Muscle layer of duodenum (tissue), 2 donors: ENCODE data around the gene NR5A1.

Experiments
- H3K27ac ChIP-seq: one replicate; pipeline ENCODE4 v1.7.0; 2013; ENCODE audit warnings: mild to moderate bottlenecking, low read length
- H3K27me3 ChIP-seq: one replicate; pipeline ENCODE4 v1.7.0; 2013; ENCODE audit warnings: low read depth, mild to moderate bottlenecking, control low read depth, low read length
- H3K36me3 ChIP-seq, 2 donors: one replicate each; pipeline ENCODE4 v1.7.0; 2013; ENCODE audit warnings: low read length in 2 of 2, control low read depth in 1 of 2, mild to moderate bottlenecking in 1 of 2; ENCODE audit not compliant: insufficient read depth in 2 of 2, control insufficient read depth in 1 of 2
- H3K4me1 ChIP-seq, 2 donors: one replicate each; pipeline ENCODE4 v1.7.0; 2013; ENCODE audit warnings: low read length in 2 of 2, mild to moderate bottlenecking in 2 of 2, control low read depth in 1 of 2, moderate library complexity in 1 of 2; ENCODE audit not compliant: insufficient read depth in 2 of 2, control insufficient read depth in 1 of 2
- H3K4me3 ChIP-seq, 2 donors: one replicate each; pipeline ENCODE4 v1.7.0; 2013; ENCODE audit warnings: low read length in 2 of 2, low read depth in 1 of 2, mild to moderate bottlenecking in 1 of 2
- H3K9me3 ChIP-seq, 2 donors: one replicate each; pipeline ENCODE4 v1.7.0; 2013; ENCODE audit warnings: low read length in 2 of 2, control low read depth in 1 of 2, mild to moderate bottlenecking in 1 of 2; ENCODE audit not compliant: control insufficient read depth in 1 of 2
- donor health status: healthy.

NR5A1 gene

DNA sequence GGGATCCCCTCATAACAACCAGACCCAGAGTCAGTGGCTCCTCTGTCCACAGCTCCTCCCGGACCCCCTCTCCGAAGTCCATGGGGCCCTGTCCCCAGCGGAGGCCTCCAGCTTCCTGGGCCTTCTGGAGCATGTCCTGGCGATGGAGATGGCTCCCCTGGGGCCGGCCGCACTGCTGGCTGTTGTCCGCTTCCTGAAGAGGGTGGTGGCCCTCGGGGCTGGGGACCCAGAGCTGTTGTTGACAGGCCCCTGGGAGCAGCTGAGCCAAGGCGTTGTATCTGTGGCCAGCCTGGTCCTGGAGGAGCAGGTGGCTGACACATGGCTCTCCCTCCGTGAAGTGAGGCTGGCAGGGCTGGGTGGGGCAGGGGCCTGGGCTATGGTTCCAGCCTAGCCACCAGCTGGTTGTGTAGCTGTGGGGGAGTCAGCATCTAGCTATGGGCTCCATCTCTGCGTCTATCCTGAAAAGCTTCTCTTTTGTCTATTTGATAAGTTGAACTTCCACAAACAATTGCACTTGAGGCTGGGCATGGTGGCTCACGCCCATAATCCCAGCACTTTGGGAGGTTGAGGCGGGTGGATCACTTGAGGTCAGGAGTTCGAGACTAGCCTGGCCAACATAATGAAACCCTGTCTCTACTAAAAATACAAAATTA lies 52.3 kb downstream of the NR5A1 start:
- Histone ChIP-seq H3K9me3 (no peaks in the 10 kb centered on the region), H3K36me3 (no peaks in the 10 kb centered on the region), H3K27ac (no peak overlapping the region), H3K4me1 (peaks cover 0 to 26% of the 10 kb centered on the region in 2 donors), H3K27me3 (peaks cover 25% of the 10 kb centered on the region), H3K4me3 (no peak overlapping the region)

DNA sequence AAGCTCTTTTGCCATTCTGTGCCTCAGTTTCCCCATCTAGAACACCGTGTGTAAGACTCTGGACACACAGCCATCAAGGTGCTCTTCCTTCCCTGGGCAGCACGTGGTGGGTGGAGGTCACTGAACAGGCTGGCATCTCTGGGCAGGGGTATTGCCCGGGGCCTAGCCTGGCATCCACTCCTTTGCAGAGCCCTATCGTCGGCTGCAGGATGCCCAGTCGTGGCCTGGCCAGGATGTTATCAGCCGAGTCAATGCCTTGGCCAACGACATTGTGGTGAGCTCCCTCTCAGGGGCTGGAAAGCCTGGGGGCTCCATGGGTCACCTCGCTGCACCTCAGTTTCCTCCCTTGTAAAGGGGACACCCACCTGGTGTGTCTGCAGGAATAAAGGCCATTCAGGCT lies 52.9 kb downstream of the NR5A1 start:
- no peak overlapping the region for H3K4me3 ChIP-seq
- peaks cover 29% of the 10 kb centered on the region for H3K27me3 ChIP-seq
- H3K36me3 ChIP-seq: no peaks in the 10 kb centered on the region
- peaks cover 0 to 26% of the 10 kb centered on the region in 2 donors for H3K4me1 ChIP-seq
- H3K9me3 ChIP-seq: no peaks in the 10 kb centered on the region
- no peak overlapping the region for H3K27ac ChIP-seq

DNA sequence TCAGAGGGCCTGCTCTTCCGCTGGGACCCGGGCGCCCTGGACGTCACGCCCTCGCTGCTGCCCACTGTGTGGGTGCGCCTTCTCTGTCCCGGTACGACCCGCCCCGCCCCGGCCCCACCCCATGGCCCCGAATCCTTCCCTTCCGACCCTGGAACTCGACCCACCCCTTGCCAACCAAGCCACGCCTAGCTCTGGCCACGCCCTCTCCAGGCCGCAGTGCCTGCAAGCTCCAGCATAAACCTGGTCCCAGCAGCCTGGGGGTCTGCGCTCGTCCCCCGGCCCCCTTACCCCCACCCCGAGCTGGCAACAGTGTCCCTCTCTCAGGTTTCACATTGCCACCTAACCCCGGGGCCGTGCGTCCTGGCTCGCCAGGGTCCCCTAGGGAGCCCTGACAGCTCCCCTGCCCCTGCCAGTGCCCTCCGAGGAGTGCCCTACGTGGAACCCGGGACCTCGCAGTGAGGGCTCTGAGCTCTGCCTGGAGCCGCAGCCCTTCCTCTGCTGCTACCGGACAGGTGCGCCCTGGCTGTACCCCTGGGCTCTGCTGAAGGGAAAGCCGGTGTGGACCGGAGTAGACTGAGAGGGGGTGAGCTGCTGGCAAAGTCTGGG lies 53.5 kb downstream of the NR5A1 start:
- no peaks in the 10 kb centered on the region for H3K9me3 ChIP-seq
- H3K4me1 ChIP-seq: peaks cover 0 to 26% of the 10 kb centered on the region in 2 donors
- H3K36me3 ChIP-seq: no peaks in the 10 kb centered on the region
- H3K27ac ChIP-seq: no peak overlapping the region
- peaks cover 29% of the 10 kb centered on the region for H3K27me3 ChIP-seq
- H3K4me3 ChIP-seq: no peak overlapping the region

DNA sequence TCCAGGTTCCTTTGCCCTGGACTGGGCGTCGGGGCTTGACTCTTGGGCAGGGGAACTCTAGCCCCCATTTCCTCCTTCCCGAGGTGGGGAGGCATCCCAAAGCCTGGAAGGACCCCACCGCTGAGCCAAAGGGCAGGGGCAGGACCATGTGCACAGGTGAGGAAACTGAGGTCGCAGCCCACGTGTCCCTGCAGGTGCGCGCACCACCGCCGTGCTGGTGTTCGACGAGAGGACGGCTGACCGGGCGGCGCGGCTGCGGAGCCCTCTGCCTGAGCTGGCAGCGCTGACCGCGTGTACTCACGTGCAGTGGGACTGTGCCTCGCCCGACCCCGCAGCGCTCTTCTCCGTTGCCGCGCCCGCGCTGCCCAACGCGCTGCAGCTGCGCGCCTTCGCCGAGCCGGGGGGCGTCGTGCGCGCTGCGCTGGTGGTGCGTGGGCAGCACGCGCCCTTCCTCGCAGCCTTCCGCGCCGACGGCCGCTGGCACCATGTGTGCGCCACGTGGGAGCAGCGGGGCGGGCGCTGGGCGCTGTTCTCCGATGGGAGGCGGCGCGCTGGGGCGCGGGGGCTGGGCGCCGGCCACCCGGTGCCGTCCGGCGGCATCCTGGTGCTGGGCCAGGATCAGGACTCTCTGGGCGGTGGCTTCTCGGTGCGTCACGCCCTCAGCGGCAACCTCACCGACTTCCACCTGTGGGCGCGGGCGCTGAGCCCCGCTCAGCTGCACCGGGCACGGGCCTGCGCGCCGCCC lies 54.2 kb downstream of the NR5A1 start:
- H3K4me3 ChIP-seq: no peak overlapping the region
- peaks cover 29% of the 10 kb centered on the region for H3K27me3 ChIP-seq
- H3K9me3 ChIP-seq: no peaks in the 10 kb centered on the region
- H3K36me3 ChIP-seq: no peaks in the 10 kb centered on the region
- H3K4me1 ChIP-seq: peaks cover 0 to 26% of the 10 kb centered on the region in 2 donors
- no peak overlapping the region for H3K27ac ChIP-seq

DNA sequence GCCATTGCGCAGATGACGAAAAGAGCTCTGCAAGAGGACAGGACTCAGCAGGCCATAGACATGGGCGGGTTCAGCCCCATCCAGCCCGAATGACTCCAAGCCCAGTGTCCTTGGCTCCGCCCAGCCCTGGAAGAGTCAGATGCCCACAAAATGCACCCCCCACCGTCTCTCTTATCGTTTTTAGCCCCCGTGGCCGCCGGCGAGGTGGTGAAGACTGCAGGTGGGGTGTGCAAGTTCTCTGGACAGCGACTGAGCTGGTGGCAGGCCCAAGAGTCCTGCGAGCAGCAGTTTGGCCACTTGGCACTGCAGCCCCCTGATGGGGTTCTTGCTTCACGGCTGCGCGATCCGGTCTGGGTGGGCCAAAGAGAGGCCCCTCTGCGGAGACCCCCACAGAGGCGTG lies 54.9 kb downstream of the NR5A1 start:
- H3K27me3 ChIP-seq: peaks cover 29% of the 10 kb centered on the region
- no peak overlapping the region for H3K4me3 ChIP-seq

DNA sequence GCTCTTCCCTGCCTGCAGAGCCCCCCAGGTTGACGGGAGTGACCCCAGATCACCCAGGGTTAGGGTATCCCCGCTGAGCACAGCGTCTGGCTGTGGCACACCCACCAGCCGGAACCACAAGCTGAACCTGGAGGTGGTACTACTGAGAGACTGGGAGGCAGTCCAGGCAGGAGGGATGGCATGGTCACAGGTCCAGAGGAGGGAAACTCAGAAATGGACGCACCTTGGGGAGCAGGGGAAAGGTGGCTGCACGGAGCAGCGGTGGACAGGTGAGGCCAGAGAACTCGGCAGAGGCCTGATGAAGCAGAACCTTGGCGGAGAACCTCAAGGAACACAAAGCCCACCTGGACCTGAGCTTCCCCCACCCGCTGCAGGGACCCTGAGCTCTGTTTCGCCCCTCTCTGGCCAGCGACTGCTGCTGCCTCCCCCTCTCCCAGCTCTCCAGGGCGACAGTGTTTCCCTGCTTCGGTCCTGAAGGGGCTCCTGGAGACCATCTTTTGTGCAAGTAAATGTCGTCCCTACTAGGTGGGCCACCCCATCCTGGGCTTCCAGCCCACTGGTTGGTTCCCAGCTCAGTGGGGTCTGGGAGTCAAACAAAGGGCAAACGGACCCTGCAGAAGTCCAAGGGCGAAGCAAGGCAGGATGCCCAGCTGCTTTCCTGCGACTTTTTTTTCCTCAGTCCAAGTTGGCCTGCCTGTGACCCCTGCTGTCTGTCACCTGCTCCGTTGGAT lies 56.1 kb downstream of the NR5A1 start:
- H3K36me3 ChIP-seq: no peaks in the 10 kb centered on the region
- peaks cover 29% of the 10 kb centered on the region for H3K27me3 ChIP-seq
- H3K4me3 ChIP-seq: peak overlapping the region in 1 of 2 donors; percentile 50
- no peaks in the 10 kb centered on the region for H3K9me3 ChIP-seq
- H3K27ac ChIP-seq: no peak overlapping the region
- H3K4me1 ChIP-seq: peaks cover 0 to 26% of the 10 kb centered on the region in 2 donors

More for the DNA sequence above, 54.9 kb downstream of the NR5A1 start:
- H3K27ac ChIP-seq: no peak overlapping the region
- H3K4me1 ChIP-seq: peaks cover 0 to 26% of the 10 kb centered on the region in 2 donors
- H3K9me3 ChIP-seq: no peaks in the 10 kb centered on the region
- no peaks in the 10 kb centered on the region for H3K36me3 ChIP-seq

DNA sequence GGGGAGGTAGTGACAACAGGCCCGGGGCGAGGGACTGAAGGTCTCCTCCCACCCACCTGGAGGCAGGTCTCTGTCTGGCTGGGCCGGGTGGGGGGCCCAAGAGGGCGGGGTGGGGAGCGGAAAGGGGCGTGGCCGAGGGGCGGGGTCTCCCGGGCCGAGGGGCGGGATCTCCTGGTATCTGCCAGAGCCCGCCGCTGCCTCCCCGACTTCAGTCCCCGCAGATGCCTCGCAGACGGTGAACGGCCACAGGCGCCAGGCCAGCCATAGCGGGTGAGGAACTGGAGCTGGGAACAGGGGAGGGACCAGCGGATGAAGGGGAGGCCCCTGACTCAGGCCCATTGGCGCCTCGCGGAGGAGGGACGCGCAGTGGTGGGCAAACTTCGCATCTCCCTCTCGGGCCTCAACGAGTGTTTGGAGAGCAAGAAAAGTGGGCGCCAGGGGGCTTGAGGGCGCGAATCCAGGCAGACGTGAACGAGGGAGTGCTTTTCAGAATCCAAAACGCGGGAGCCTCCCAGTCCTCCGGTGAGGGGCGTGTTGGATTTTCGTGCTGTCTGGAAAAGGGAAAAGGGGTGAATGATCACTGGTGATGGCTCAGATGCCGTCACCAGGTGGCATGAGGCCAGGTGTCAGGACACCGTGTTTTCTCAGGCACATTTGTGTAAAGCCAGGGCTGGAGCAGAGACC lies 56.8 kb downstream of the NR5A1 start, which contains the start of gene ADGRD2:
TSS of gene ADGRD2 (plus strand) at position 211 of the 684 bp plus-strand sequence. CDS start 1,216 bp downstream, outside the sequence.
- Histone ChIP-seq H3K4me3 (peak within 1 kb of the TSS in 1 of 2 donors; percentile 50), H3K27me3 (peaks cover 29% of the 10 kb centered on the region), H3K27ac (no peak within 1 kb of the TSS), H3K36me3 (no peaks in the 10 kb centered on the region), H3K4me1 (peaks cover 0 to 26% of the 10 kb centered on the region in 2 donors), H3K9me3 (no peaks in the 10 kb centered on the region)

DNA sequence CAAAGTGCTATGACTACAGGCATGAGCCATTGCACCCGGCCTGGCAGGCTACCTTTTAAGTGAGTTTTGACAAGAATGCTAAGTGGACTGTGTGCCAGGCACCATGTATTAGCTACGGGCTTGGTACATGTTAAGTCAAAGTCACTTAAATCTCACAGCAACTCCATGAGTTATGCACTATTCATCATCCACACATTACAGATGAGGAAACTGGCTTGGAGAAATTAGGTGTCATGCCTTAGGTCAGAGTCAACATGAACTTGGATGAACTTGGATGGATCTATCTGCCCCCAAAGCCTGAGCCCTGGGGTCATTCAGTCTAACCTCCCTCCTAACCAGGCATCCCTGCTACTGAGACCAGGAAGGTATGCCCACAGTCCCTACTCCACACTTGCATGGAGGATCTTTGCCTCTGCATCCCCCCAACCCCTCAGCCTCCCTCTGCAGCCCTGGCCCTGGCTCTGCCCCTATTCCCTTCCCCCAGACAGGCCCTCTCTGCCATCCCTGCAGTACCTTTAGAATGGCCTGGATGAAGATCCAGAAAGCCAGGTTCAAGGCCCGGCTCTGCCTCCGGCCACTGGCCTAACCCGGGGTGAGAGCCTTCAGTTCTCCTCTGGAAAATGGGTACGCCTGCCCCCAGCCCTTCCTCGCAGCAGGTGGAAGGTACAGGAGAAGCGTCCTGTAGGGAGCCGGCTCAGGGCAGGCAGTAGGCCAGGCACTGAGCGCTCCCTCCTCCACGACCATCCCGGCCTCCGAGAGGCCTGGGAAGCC lies 57.6 kb downstream of the NR5A1 start:
- Histone ChIP-seq H3K4me1 (peaks cover 0 to 26% of the 10 kb centered on the region in 2 donors), H3K36me3 (no peaks in the 10 kb centered on the region), H3K27me3 (peaks cover 29% of the 10 kb centered on the region), H3K27ac (no peak overlapping the region), H3K4me3 (no peak overlapping the region), H3K9me3 (no peaks in the 10 kb centered on the region)

DNA sequence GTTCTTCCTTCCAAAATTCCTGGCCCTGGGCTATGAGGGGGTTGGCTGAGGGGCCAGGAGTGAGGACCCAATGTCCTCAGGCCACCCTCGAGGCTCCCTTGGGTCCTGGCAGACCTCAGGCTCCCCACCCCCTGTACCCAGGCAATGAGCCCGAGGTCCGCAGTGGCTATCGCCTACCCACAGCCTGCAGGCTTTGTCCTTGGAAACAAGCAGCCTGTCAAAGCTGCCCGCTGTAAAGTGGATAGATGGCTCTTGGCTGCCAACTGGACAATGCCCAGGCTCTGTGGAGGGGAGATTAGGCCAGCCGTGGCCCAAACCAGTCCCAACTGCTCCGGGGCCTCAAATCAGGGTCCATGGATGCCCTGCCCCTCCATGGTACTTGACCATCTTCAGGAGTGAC lies 59.2 kb downstream of the NR5A1 start:
- Histone ChIP-seq H3K27ac (no peak overlapping the region), H3K27me3 (peaks cover 29% of the 10 kb centered on the region)

DNA sequence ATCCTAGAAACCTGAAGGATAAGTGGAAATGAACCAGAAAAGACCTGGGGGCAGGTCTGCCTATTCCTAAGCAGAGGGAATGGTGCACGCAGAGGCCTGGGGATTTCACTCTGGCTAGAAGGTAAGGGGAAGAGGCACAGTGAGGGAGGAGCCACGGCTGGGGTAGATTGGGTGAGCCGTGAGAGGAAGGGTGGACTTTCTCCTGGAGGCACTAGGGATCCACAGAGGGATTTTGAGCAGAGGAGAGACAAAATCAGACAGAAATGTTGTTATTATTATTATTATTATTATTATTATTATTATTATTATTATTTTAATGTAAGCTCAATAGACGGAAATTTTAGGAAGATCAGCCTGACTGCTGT lies 59.9 kb downstream of the NR5A1 start:
- Histone ChIP-seq H3K4me3 (no peak overlapping the region), H3K36me3 (no peaks in the 10 kb centered on the region), H3K27me3 (peaks cover 22% of the 10 kb centered on the region), H3K9me3 (peaks cover 0 to 3% of the 10 kb centered on the region in 2 donors), H3K4me1 (peaks cover 0 to 12% of the 10 kb centered on the region in 2 donors), H3K27ac (no peak overlapping the region)

More for the DNA sequence above, 59.2 kb downstream of the NR5A1 start:
- no peaks in the 10 kb centered on the region for H3K36me3 ChIP-seq
- peaks cover 0 to 19% of the 10 kb centered on the region in 2 donors for H3K4me1 ChIP-seq
- no peaks in the 10 kb centered on the region for H3K9me3 ChIP-seq
- no peak overlapping the region for H3K4me3 ChIP-seq
